Coronary artery (tissue), 2 donors: ENCODE results near the gene TMEM220.

Experiments
- DNase-seq: peaks from one replicate; pipeline ENCODE4 v3.0.0-alpha.2; 2017; ENCODE audit warnings: low spot score
- H3K27ac ChIP-seq, 2 donors: fragments of 200-600 bp; sonication (generic); one replicate each; pipeline ENCODE4 v1.5.1; 2016 to 2019
- H3K4me3 ChIP-seq: fragments of 200-600 bp; sonication (generic); 2 replicates; pipeline ENCODE4 v1.5.1; 2016; ENCODE audit warnings: mild to moderate bottlenecking, moderate library complexity
- TF ChIP-seq, protein P1 (sequence below): fragments of 200-600 bp; sonication (generic); IDR thresholded peaks from one replicate; pipeline ENCODE4 v1.5.1; 2019; ENCODE audit warnings: antibody characterized with exemption

The TMEM220 gene

DNA sequence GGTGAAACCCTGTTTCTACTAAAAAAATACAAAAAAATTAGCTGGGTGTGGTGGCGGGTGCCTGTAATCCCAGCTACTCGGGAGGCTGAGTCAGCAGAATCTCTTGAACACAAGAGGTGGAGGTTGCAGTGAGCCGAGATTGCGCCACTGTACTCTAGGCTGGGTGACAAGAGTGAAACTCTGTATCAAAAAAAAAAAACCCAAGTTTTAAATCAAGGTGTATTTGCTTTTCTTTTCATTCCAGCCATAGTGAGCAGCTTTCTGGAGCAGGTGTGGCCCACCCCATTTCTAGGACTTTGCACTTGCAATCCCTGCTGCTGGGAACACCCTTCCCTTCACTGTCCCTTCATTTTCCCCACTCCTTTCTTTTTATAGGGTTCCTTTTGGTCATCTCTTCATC, 45.2 kb upstream of the TMEM220 start:
- Histone ChIP-seq H3K27ac (no peak overlapping the region), H3K4me3 (no peak overlapping the region)
- DNase-seq: no peak
- TF ChIP-seq, protein P1, sequence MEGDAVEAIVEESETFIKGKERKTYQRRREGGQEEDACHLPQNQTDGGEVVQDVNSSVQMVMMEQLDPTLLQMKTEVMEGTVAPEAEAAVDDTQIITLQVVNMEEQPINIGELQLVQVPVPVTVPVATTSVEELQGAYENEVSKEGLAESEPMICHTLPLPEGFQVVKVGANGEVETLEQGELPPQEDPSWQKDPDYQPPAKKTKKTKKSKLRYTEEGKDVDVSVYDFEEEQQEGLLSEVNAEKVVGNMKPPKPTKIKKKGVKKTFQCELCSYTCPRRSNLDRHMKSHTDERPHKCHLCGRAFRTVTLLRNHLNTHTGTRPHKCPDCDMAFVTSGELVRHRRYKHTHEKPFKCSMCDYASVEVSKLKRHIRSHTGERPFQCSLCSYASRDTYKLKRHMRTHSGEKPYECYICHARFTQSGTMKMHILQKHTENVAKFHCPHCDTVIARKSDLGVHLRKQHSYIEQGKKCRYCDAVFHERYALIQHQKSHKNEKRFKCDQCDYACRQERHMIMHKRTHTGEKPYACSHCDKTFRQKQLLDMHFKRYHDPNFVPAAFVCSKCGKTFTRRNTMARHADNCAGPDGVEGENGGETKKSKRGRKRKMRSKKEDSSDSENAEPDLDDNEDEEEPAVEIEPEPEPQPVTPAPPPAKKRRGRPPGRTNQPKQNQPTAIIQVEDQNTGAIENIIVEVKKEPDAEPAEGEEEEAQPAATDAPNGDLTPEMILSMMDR: no peak

DNA sequence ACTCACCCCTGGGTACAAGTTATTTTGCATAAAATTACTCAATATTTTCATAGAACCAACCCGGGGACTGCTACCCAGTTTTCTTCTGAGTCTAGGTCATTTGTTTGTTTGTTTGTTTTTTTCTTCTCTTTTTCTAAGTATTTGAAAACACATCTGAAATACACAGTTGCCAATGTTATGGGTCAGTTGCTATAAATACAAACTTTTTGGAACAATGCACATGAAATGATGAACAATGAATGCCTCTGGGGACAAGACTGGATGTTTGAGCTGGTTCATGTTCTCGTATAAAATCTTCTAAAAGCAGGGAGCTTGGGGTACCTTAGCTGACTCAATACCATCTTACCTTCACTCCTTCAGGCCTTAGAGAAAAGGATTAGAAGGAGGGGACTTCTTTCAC, 43.6 kb upstream of the TMEM220 start:
- Histone ChIP-seq H3K27ac (no peak overlapping the region), H3K4me3 (no peak overlapping the region)
- no peak for DNase-seq
- TF ChIP-seq, protein P1: no peak

DNA sequence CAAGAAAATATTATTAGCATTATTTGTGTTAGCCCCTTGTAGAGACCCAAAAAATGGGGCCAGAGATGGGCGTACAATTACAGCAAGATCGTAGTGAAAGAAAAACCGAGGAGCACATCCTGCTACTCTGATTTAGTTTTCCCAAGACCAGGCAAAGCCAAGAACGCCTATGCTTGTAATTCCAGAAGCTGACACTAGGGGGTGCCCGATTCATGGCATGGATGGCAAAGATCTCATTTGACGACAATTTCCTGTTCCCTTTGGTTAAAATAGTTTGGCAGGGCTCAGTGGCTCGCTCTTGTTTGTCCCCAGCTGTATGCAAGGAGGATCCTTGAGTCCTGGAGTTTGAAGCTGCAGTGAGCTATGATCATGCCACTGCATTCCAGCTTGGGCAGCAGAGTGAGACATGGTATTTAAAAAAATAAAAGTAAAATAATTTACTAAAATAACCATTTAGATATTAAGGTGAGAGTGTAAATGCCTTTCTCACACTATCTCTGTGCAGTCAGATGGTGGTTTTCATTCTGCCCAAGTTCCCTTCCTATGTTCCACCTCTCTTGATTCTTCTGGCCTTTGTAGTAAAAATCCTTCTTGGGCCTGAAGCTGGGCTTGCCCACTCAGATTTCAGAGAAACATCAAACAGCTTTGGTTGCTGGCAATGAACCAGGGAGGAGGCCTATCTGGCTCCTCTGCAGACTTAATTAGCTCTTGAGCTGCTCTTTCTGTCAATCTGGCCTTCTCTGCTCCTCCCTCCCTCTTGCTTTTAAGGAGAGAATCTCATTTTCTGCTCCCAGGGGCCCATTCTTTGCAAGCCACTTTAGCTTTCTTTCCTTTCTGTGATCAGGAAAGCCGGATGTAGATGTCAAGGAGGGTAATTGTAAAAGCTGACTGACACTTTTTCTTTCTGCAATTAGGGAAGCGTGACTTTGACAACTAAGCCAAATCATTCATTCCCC, 42.9 kb upstream of the TMEM220 start:
- TF ChIP-seq, protein P1: no peak
- Histone ChIP-seq H3K27ac (no peak overlapping the region), H3K4me3 (no peak overlapping the region)

DNA sequence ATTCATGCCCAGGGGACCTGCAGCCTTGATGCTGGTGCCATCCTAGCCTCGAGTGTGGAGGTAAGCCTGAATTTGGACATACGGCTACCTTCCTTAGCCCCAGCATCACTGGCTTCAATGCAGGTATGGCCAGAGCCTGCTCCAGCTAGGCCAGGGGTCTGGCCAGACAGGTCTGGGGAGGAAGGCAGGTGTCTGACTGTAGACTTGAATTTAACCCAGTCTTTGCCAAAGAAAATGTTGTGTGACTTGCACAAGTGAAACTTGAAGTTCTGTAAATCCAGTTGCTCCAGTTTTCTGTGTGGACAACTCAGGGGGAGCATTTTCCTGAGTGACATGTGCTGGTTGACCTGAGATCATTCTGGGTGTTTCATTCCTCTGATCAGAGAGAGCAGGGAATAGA, 41.3 kb upstream of the TMEM220 start:
- TF ChIP-seq, protein P1: no peak
- no peak for DNase-seq
- no peak overlapping the region for H3K27ac ChIP-seq
- H3K4me3 ChIP-seq: no peak overlapping the region

More for the DNA sequence above, 42.9 kb upstream of the TMEM220 start:
- DNase-seq: no peak

DNA sequence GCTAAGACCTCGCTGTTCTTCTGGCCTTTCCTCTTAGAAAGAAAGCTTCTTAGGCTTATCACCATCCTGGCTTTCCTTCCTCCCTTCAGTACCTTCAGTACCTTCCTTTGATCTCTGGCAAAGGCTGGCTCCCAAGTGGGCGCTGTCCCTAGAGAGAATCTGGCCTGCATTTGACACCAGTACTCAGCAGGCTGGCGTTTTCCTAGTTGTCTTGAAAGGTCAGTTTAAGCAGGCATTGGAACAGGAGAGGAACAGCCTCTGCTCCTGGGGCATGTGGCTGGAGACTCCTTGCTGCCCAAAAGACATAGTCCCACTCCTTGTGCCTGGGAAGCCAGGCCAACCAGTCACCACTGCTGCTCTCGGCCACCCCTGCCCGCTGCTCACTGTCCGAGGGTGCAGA, 40.0 kb upstream of the TMEM220 start:
- DNase-seq: peak; percentile 59
- Histone ChIP-seq H3K4me3 (no peak overlapping the region), H3K27ac (no peak overlapping the region)
- TF ChIP-seq, protein P1: no peak

DNA sequence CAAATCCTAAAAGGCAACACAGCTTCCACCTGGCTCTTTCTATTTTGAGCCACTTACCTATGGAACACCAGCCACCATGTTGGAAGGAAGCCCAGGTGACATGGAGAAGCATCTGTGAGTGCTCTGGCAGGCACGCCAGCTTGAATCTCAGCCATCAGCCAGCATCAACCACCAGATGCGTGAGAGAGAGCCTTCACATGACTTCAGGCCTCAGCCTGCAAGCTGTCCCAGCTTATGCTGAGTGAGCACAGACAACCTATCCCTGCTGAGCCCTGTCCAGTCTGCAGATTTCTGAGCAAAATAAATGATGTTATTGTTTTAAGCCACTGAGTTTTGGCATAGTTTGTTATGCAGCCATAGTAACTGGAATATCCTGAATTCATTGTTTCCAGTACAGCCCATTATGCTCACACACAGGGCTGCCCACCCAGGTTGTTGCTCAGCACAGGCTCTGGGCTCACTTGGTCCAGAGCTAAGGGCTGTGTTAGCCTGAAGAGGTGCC, 39.0 kb upstream of the TMEM220 start:
- H3K4me3 ChIP-seq: no peak overlapping the region
- no peak overlapping the region for H3K27ac ChIP-seq
- TF ChIP-seq, protein P1: no peak
- DNase-seq: peak; percentile 64

DNA sequence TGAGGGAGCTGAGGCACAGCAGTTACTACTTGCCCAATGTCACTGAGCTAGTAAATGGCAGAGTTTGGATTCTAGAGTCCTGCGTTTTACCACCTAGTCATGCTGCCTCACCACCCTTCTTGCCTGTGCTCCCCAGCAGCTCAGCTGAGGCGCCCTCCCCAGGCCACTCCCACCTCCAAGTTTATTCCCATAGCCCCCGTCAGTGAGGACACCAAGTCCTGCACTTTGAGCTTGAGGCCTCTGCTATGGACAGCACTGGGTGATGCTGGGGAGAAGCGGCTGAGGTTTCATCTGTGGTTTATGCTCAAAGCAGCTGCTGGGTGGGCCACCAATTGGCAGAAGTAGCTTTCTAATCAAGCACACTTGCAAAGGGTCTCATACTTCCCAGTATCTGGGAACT, 37.4 kb upstream of the TMEM220 start:
- DNase-seq: peak; percentile 66
- TF ChIP-seq, protein P1: no peak
- Histone ChIP-seq H3K4me3 (no peak overlapping the region), H3K27ac (no peak overlapping the region)
